Adrenal gland (tissue), 5 donors: ENCODE data around the gene AGAP1.

Experiments used
- POLR2A ChIP-seq, 2 donors: fragments of 450-650 bp; IDR thresholded peaks; one replicate each; pipeline ENCODE4 v1.6.1; 2017; ENCODE audit warnings: antibody characterized with exemption in 2 of 2, mild to moderate bottlenecking in 2 of 2, moderate library complexity in 1 of 2
- TF ChIP-seq, protein P1 (sequence below), 6 experiments: fragments of 450-650 bp in 4 of 6; fragments of 200-600 bp in 2 of 6; sonication (generic) in 1 of 6; IDR thresholded peaks; 1 replicate in 5 of 6; 2 replicates in 1 of 6; pipeline versions ENCODE4 v1.5.1 to v1.8.0; 2016 to 2021; ENCODE audit warnings: antibody characterized with exemption in 6 of 6, mild to moderate bottlenecking in 2 of 6, moderate library complexity in 1 of 6
- donor health status: DM: no; HTN: no; CAD: no.

DNA sequence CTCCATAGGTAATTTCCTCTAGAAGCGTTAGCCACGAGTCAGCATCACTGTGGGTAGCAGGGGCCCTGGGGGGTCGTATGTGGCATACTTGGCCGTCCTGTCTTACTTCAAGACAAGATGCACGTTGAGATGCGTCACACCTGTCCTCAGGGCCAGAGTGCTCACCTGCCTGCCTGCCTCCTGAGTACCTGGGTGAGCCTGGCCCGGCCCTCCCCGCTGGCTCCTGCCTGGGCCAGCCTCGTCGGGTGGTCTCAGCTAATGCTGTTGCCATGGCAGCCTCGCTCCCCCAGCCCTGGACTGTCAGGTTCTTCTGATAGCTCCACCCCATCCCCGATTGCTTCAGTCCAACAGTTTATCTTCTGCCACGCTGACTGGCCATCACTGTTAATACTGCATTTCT, 441.9 kb downstream of the AGAP1 start:
- no peak for TF ChIP-seq POLR2A (IDR thresholded peaks at IDR 0.05)
- TF ChIP-seq, protein P1, sequence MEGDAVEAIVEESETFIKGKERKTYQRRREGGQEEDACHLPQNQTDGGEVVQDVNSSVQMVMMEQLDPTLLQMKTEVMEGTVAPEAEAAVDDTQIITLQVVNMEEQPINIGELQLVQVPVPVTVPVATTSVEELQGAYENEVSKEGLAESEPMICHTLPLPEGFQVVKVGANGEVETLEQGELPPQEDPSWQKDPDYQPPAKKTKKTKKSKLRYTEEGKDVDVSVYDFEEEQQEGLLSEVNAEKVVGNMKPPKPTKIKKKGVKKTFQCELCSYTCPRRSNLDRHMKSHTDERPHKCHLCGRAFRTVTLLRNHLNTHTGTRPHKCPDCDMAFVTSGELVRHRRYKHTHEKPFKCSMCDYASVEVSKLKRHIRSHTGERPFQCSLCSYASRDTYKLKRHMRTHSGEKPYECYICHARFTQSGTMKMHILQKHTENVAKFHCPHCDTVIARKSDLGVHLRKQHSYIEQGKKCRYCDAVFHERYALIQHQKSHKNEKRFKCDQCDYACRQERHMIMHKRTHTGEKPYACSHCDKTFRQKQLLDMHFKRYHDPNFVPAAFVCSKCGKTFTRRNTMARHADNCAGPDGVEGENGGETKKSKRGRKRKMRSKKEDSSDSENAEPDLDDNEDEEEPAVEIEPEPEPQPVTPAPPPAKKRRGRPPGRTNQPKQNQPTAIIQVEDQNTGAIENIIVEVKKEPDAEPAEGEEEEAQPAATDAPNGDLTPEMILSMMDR (IDR thresholded peaks at IDR 0.05) = no peak
